Smooth muscle cell (in vitro differentiated cells): Measurements from ENCODE around the gene PDE8B. TPM values are rescaled to one million over a fixed set of nuclear protein-coding genes. Genes with fewer than 3 reads are reported as not detected.
A peak's percentile ranks its signal among the peaks of the same experiment; 100 is the strongest.

ENCODE experiments used
- DNase-seq: peaks from one replicate; lab custom pipeline; 2025; ENCODE audit not compliant: unreplicated experiment; lab: John Stamatoyannopoulos, UW
- H2AFZ ChIP-seq: fragments of 200-600 bp; sonication (generic); 2 replicates; pipeline ENCODE4 v1.6.0; 2016; ENCODE audit warnings: antibody characterized with exemption, low read depth, mild to moderate bottlenecking
- H3F3A ChIP-seq: fragments of 200-600 bp; sonication (generic); 2 replicates; pipeline ENCODE4 v1.6.0; 2017; ENCODE audit warnings: antibody characterized with exemption, low read depth
- H3K27ac ChIP-seq: fragments of 200-600 bp; sonication (generic); 2 replicates; pipeline ENCODE4 v1.5.1; 2016; ENCODE audit warnings: low read depth, mild to moderate bottlenecking
- H3K27me3 ChIP-seq: fragments of 200-600 bp; sonication (generic); 2 replicates; pipeline ENCODE4 v1.6.1; 2016; ENCODE audit warnings: low read depth, mild to moderate bottlenecking
- H3K36me3 ChIP-seq: fragments of 200-600 bp; sonication (generic); 2 replicates; pipeline ENCODE4 v1.5.1; 2016; ENCODE audit warnings: low read depth
- H3K4me1 ChIP-seq: fragments of 200-600 bp; sonication (generic); 2 replicates; pipeline ENCODE4 v1.5.1; 2016; ENCODE audit warnings: low read depth
- H3K4me2 ChIP-seq: fragments of 200-600 bp; sonication (generic); 2 replicates; pipeline ENCODE4 v1.6.0; 2016; ENCODE audit warnings: mild to moderate bottlenecking
- H3K4me3 ChIP-seq: fragments of 200-600 bp; sonication (generic); 2 replicates; pipeline ENCODE4 v1.5.1; 2016; ENCODE audit warnings: mild to moderate bottlenecking
- H3K79me2 ChIP-seq: fragments of 200-600 bp; sonication (generic); 2 replicates; pipeline ENCODE4 v1.6.0; 2016; ENCODE audit warnings: low read depth, mild to moderate bottlenecking
- H3K9ac ChIP-seq: fragments of 200-600 bp; sonication (generic); 2 replicates; pipeline ENCODE4 v1.6.0; 2016; ENCODE audit warnings: low read depth
- H3K9me3 ChIP-seq: fragments of 200-600 bp; sonication (generic); replicated peaks from 2 replicates; pipeline ENCODE4 v1.5.1; 2016; ENCODE audit warnings: low read depth
- H4K20me1 ChIP-seq: fragments of 200-600 bp; sonication (generic); 2 replicates; pipeline ENCODE4 v1.6.0; 2016; ENCODE audit warnings: low read depth
- CTCF ChIP-seq: fragments of 200-600 bp; sonication (generic); IDR thresholded peaks from 2 replicates; pipeline ENCODE4 v1.5.1; 2017; ENCODE audit warnings: borderline replicate concordance, mild to moderate bottlenecking, antibody characterized with exemption; ENCODE audit not compliant: insufficient read depth, poor library complexity, severe bottlenecking
- WGBS: methylation state at CpG from one replicate; pipeline ENCODE4 v1.1.7; 2016; ENCODE audit warnings: low lambda C conversion rate; 5-methylcytosine and 5-hydroxymethylcytosine counted together
- polyA plus RNA-seq: library from polyadenylated mRNA; unstranded; fragments of >200 nt; fragmentation: Nextera tagmentation; extraction: Ambion mirVana; gene quantifications from 2 replicates; pipeline ENCODE4 v1.2.1, GENCODE V29; 2016
- total RNA-seq: library from RNA; depleted of rRNA; stranded (reverse); fragments of >200 nt; gene quantifications from 2 replicates; pipeline ENCODE4 v1.2.3, GENCODE V29; 2014

The PDE8B gene
- total and polyA plus RNA-seq, 2 experiments from 2014 or later = 0.13 to 0.18 TPM

DNA sequence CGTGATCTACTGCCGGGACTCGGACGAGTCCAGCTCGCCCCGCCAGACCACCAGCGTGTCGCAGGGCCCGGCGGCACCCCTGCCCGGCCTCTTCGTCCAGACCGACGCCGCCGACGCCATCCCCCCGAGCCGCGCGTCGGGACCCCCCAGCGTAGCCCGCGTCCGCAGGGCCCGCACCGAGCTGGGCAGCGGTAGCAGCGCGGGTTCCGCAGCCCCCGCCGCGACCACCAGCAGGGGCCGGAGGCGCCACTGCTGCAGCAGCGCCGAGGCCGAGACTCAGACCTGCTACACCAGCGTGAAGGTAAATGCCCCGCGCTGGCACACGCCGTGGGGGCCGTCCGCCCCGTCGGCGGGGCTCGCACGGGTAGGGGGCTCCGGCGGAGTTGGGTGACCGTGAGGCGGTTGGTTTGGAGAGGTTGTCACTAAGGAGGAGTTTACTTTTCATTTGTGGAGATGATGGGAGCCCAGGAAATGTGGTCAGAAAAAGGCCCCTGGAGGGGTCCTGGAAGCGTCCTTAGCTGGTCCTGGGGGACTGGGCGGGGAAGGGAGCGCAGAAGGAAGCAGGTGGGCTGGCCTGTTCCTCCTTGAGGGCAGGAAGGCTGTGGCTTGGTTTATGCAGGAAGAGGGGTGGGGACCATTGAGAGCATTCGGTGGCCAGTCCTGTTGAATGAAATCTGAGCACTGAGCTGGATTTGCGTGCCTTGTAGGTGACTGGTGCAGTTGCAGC is 647 bp downstream of the PDE8B start:
- no peak overlapping the region for H3K9ac ChIP-seq
- H3K36me3 ChIP-seq = no peaks in the 10 kb centered on the region
- TF ChIP-seq CTCF = no peak
- H3K4me2 ChIP-seq = peak overlapping the region; percentile 90
- no peak overlapping the region for H3K27ac ChIP-seq
- H3F3A ChIP-seq = no peaks in the 10 kb centered on the region
- WGBS = 4% methylated on average over 41 of the region's 61 CpGs
- peaks cover 85% of the 10 kb centered on the region for H3K27me3 ChIP-seq
- H3K4me1 ChIP-seq = peaks cover 8% of the 10 kb centered on the region
- no peak for DNase-seq
- no peaks in the 10 kb centered on the region for H4K20me1 ChIP-seq
- H3K9me3 ChIP-seq = no peaks in the 10 kb centered on the region
- H2AFZ ChIP-seq = peak overlapping the region; percentile 35
- H3K79me2 ChIP-seq = no peaks in the 10 kb centered on the region
- H3K4me3 ChIP-seq = peak overlapping the region; percentile 49

DNA sequence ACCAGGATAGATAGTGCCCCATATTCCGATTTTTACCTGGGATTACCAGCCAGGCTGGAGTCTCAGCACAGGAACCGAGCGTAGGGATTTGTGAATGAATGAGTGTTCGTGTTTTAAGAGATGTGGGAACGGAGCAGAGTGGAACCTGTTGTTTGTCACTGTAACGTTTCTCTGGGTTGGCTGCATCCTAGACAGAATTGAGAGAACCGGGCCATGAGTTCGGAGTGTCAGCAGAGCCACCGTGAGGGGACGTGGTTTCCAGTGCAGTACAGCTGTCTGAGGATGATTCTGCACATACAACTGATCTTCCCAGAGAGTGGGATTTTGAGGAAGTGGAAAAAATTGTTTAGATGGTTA is 1.2 kb downstream of the PDE8B start:
- Histone ChIP-seq H2AFZ (no peak overlapping the region), H4K20me1 (no peaks in the 10 kb centered on the region), H3K4me1 (peaks cover 8% of the 10 kb centered on the region), H3K36me3 (no peaks in the 10 kb centered on the region), H3K9ac (no peak overlapping the region), H3K27ac (no peak overlapping the region), H3K4me2 (peak overlapping the region; percentile 90), H3K27me3 (peaks cover 80% of the 10 kb centered on the region), H3K4me3 (peak overlapping the region; percentile 49), H3K9me3 (no peaks in the 10 kb centered on the region), H3F3A (no peaks in the 10 kb centered on the region), H3K79me2 (no peaks in the 10 kb centered on the region)
- TF ChIP-seq CTCF = no peak
- WGBS = 33% methylated on average over 10 of the region's 10 CpGs
- DNase-seq = no peak

DNA sequence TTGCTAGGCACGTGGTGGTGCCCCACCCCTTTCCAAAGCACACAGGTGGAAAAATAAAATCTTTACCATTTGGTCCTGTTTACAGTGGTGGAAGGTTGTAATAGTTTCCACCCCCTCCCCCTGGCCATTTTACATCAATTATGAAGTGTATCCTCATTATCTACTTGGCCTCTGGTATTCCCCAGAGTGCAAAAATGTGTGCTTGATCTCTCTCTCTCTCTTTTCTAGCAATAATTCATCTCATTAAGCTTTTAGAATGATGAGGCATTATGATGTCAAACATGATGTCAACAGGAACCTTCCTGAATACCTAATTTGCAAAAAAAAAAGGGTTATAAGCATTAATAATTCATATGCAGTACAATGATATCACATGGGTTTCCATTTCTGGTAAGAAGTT is 3.1 kb downstream of the PDE8B start:
- H3K4me1 ChIP-seq = peaks cover 8% of the 10 kb centered on the region
- 79% methylated on average over 1 of the region's 1 CpG for WGBS
- no peaks in the 10 kb centered on the region for H3K36me3 ChIP-seq
- H3K9ac ChIP-seq = no peak overlapping the region
- H3K27me3 ChIP-seq = peaks cover 62% of the 10 kb centered on the region
- no peaks in the 10 kb centered on the region for H3K79me2 ChIP-seq
- no peak overlapping the region for H3K4me2 ChIP-seq
- H2AFZ ChIP-seq = no peak overlapping the region
- no peaks in the 10 kb centered on the region for H4K20me1 ChIP-seq
- H3K4me3 ChIP-seq = no peak overlapping the region
- no peak overlapping the region for H3K27ac ChIP-seq
- DNase-seq = no peak
- H3F3A ChIP-seq = no peaks in the 10 kb centered on the region
- no peaks in the 10 kb centered on the region for H3K9me3 ChIP-seq
- no peak for TF ChIP-seq CTCF

DNA sequence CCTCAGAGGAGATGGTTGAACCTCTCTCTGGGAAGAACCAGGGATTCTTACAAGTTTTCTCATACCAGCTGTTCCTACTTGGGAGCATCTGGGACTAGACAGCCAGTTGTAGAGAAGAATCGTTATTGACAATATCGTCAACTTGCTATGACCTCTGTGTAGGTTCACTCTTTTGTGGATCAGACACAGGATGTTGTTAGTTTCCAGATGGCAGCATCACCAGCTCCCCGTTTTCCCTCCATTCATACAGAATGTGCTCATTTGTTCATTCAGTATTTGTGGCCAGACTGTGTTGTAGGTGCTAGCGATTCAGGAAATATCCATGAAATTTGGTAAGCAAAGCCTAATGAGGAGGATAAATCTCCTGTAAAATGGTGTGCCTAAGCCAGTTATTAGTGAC is 3.7 kb downstream of the PDE8B start:
- 93% methylated on average over 4 of the region's 4 CpGs for WGBS
- no peak for TF ChIP-seq CTCF
- H2AFZ ChIP-seq = no peak overlapping the region
- H3K9me3 ChIP-seq = no peaks in the 10 kb centered on the region
- no peak overlapping the region for H3K4me3 ChIP-seq
- H3K79me2 ChIP-seq = no peaks in the 10 kb centered on the region
- no peaks in the 10 kb centered on the region for H3F3A ChIP-seq
- no peaks in the 10 kb centered on the region for H4K20me1 ChIP-seq
- peaks cover 56% of the 10 kb centered on the region for H3K27me3 ChIP-seq
- no peak overlapping the region for H3K9ac ChIP-seq
- peaks cover 8% of the 10 kb centered on the region for H3K4me1 ChIP-seq
- H3K36me3 ChIP-seq = no peaks in the 10 kb centered on the region
- DNase-seq = no peak
- H3K4me2 ChIP-seq = no peak overlapping the region
- no peak overlapping the region for H3K27ac ChIP-seq
